Hepatocyte (in vitro differentiated cells): ENCODE data around the gene FILIP1. TPM values are rescaled to one million over a fixed set of nuclear protein-coding genes. Genes with fewer than 3 reads are reported as not detected.

Experiments
- DNase-seq: peaks from one replicate; pipeline ENCODE4 v3.0.0-alpha.2; 2016; ENCODE audit warnings: low spot score
- H2AFZ ChIP-seq: fragments of 200-600 bp; sonication (generic); 2 replicates; pipeline ENCODE4 v1.6.0; 2016; ENCODE audit warnings: antibody characterized with exemption, mild to moderate bottlenecking
- H3K27ac ChIP-seq: fragments of 200-600 bp; sonication (generic); 2 replicates; pipeline ENCODE4 v1.5.1; 2016; ENCODE audit warnings: mild to moderate bottlenecking
- H3K27me3 ChIP-seq: fragments of 200-600 bp; sonication (generic); 2 replicates; pipeline ENCODE4 v1.6.1; 2016
- H3K36me3 ChIP-seq: fragments of 200-600 bp; sonication (generic); replicated peaks from 2 replicates; pipeline ENCODE4 v1.5.1; 2016; ENCODE audit warnings: low read depth; ENCODE audit not compliant: insufficient read depth
- H3K4me1 ChIP-seq: fragments of 200-600 bp; sonication (generic); 2 replicates; pipeline ENCODE4 v1.5.1; 2016; ENCODE audit warnings: mild to moderate bottlenecking, moderate library complexity; ENCODE audit not compliant: insufficient read depth
- H3K4me2 ChIP-seq: fragments of 200-600 bp; sonication (generic); 2 replicates; pipeline ENCODE4 v1.6.0; 2016
- H3K4me3 ChIP-seq: fragments of 200-600 bp; sonication (generic); 2 replicates; pipeline ENCODE4 v1.5.1; 2016; ENCODE audit warnings: mild to moderate bottlenecking
- H3K79me2 ChIP-seq: fragments of 200-600 bp; sonication (generic); 2 replicates; pipeline ENCODE4 v1.6.0; 2017; ENCODE audit warnings: mild to moderate bottlenecking
- H3K9me2 ChIP-seq: fragments of 200-600 bp; sonication (generic); replicated peaks from 2 replicates; pipeline ENCODE4 v1.6.0; 2017; ENCODE audit warnings: mild to moderate bottlenecking; ENCODE audit not compliant: insufficient read depth
- H3K9me3 ChIP-seq: fragments of 200-600 bp; sonication (generic); 2 replicates; pipeline ENCODE4 v1.5.1; 2016; ENCODE audit warnings: low read depth, mild to moderate bottlenecking
- H4K20me1 ChIP-seq: fragments of 200-600 bp; sonication (generic); 2 replicates; pipeline ENCODE4 v1.6.0; 2016; ENCODE audit warnings: mild to moderate bottlenecking; ENCODE audit not compliant: insufficient read depth, poor library complexity, severe bottlenecking
- EZH2 ChIP-seq: fragments of 200-600 bp; sonication (generic); IDR thresholded peaks from 2 replicates; pipeline ENCODE4 v1.6.1; 2016; ENCODE audit warnings: antibody characterized with exemption, mild to moderate bottlenecking, borderline replicate concordance
- EZH2phosphoT487 ChIP-seq: fragments of 200-600 bp; sonication (generic); IDR thresholded peaks from one replicate; pipeline ENCODE4 v1.6.1; 2018; ENCODE audit warnings: antibody characterized with exemption, mild to moderate bottlenecking, low read depth, moderate library complexity; ENCODE audit not compliant: unreplicated experiment, severe bottlenecking
- WGBS: methylation state at CpG from one replicate; pipeline ENCODE4 v1.1.6; 2016; ENCODE audit warnings: low lambda C conversion rate; ENCODE audit errors: missing lambda C conversion rate; 5-methylcytosine and 5-hydroxymethylcytosine counted together
- polyA plus RNA-seq: library from polyadenylated mRNA; unstranded; fragments of >200 nt; fragmentation: Nextera tagmentation; extraction: Ambion mirVana; gene quantifications from 2 replicates; pipeline ENCODE4 v1.2.1, GENCODE V29; 2016
- total RNA-seq: library from RNA; depleted of rRNA; stranded (reverse); fragments of >200 nt; gene quantifications from 2 replicates; pipeline ENCODE4 v1.2.3, GENCODE V29; 2014
- TF ChIP-seq, protein P1 (sequence below): fragments of 200-600 bp; sonication (generic); IDR thresholded peaks from 2 replicates; pipeline ENCODE4 v1.5.1; 2016; ENCODE audit warnings: antibody characterized with exemption, mild to moderate bottlenecking; ENCODE audit not compliant: poor library complexity

Gene FILIP1
- total and polyA plus RNA-seq, 2 experiments from 2014 or later = 4.1 to 6.0 TPM

DNA sequence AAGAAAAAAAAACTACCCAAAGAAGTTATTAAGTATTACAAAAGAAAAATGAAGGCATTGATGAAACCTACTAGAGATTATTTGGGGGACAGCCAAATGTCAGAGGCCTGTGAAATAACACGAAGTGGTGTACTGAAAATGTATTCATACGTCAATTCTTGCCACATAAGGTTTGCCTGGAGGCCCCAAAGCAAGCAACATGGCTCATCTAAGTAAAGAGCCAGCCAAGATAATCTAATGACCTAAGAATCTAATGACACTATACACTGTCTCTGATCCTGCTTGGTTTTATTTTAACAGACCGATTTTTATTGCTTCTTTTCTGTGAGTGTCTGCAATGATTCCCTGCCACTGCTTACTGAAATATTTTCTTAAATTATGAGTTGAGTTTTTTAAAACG, 34.7 kb downstream of the FILIP1 start:
- Histone ChIP-seq H3K9me3 (no peaks in the 10 kb centered on the region), H3K79me2 (peaks cover 2% of the 10 kb centered on the region), H3K4me2 (no peak overlapping the region), H2AFZ (no peak overlapping the region), H3K27me3 (no peaks in the 10 kb centered on the region), H3K4me3 (no peak overlapping the region), H3K9me2 (no peaks in the 10 kb centered on the region), H3K27ac (peak overlapping the region; percentile 31), H3K4me1 (peaks cover 5% of the 10 kb centered on the region), H3K36me3 (no peaks in the 10 kb centered on the region), H4K20me1 (no peaks in the 10 kb centered on the region)
- WGBS = 60% methylated on average over 4 of the region's 4 CpGs
- no peak for TF ChIP-seq EZH2
- TF ChIP-seq EZH2phosphoT487 = no peak
- TF ChIP-seq, protein P1, sequence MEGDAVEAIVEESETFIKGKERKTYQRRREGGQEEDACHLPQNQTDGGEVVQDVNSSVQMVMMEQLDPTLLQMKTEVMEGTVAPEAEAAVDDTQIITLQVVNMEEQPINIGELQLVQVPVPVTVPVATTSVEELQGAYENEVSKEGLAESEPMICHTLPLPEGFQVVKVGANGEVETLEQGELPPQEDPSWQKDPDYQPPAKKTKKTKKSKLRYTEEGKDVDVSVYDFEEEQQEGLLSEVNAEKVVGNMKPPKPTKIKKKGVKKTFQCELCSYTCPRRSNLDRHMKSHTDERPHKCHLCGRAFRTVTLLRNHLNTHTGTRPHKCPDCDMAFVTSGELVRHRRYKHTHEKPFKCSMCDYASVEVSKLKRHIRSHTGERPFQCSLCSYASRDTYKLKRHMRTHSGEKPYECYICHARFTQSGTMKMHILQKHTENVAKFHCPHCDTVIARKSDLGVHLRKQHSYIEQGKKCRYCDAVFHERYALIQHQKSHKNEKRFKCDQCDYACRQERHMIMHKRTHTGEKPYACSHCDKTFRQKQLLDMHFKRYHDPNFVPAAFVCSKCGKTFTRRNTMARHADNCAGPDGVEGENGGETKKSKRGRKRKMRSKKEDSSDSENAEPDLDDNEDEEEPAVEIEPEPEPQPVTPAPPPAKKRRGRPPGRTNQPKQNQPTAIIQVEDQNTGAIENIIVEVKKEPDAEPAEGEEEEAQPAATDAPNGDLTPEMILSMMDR = no peak
- DNase-seq = peak; percentile 16

DNA sequence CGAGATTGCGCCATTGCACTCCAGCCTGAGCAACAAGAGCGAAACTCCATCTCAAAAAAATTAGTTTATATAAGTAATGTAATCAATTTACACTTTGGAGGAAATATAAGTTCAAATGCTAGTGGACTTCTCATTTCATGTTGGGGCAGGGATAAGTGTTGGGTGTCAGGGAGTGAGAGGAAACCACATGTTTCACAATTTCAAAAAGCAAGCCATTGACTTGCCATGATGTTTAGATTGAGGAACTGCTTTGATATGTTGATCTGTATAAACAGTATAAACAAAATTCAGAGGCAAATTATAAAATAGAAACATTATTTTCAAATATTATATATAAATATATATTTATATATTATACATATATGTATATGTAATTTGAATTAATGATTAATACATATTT, 42.7 kb downstream of the FILIP1 start:
- DNase-seq = no peak
- 100% methylated on average over 3 of the region's 3 CpGs for WGBS
- H3K27ac ChIP-seq = no peak overlapping the region

DNA sequence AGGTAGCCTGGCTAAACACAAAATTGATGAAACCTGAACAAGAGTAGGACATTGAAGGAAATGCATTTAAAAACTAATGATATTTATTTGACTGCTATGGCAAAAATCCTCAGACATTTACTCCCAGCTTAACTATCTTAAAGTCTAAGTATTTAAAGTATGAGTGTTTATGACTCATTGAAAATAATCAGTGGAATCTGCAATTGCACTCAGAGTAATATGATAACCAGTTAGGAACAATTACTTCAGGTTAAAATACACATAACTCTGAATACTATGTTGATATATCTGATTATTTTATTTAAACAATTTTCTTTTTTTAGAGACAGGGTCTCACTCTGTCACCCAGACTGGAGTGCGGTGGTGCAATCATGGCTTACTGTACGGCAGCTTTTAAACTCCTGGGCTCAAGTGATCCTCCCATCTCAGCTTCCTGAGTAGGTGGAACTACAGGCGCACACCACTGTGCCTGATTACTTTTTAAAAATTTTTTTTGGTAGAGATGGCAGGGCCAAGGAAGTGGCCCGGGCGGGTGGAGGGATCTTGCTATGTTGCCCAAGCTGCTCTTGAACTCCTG, 43.9 kb downstream of the FILIP1 start:
- no peak for DNase-seq
- H3K79me2 ChIP-seq = no peaks in the 10 kb centered on the region
- H3K27ac ChIP-seq = peak overlapping the region; percentile 41
- no peaks in the 10 kb centered on the region for H3K9me3 ChIP-seq
- no peak overlapping the region for H2AFZ ChIP-seq
- 74% methylated on average over 5 of the region's 5 CpGs for WGBS
- no peaks in the 10 kb centered on the region for H3K9me2 ChIP-seq
- no peaks in the 10 kb centered on the region for H3K27me3 ChIP-seq
- H3K4me1 ChIP-seq = no peaks in the 10 kb centered on the region
- no peaks in the 10 kb centered on the region for H4K20me1 ChIP-seq
- H3K4me3 ChIP-seq = no peak overlapping the region
- H3K36me3 ChIP-seq = no peaks in the 10 kb centered on the region
- peak overlapping the region; percentile 42 for H3K4me2 ChIP-seq
- no peak for TF ChIP-seq EZH2phosphoT487
- TF ChIP-seq EZH2 = no peak
- TF ChIP-seq, protein P1 = no peak

More for the DNA sequence above, 42.7 kb downstream of the FILIP1 start:
- Histone ChIP-seq H3K79me2 (no peaks in the 10 kb centered on the region), H3K9me3 (no peaks in the 10 kb centered on the region), H3K4me2 (no peak overlapping the region), H3K4me1 (no peaks in the 10 kb centered on the region), H3K9me2 (no peaks in the 10 kb centered on the region), H3K36me3 (no peaks in the 10 kb centered on the region), H2AFZ (no peak overlapping the region), H4K20me1 (no peaks in the 10 kb centered on the region), H3K4me3 (no peak overlapping the region), H3K27me3 (no peaks in the 10 kb centered on the region)
- TF ChIP-seq, protein P1 = no peak
- TF ChIP-seq EZH2 (no peak), EZH2phosphoT487 (no peak)
